GM21390 (cell line): Measurements from ENCODE around the gene CNTNAP2.

ENCODE experiments used
- ATAC-seq: cut with Tn5 transposase; IDR thresholded peaks from one replicate; pipeline ENCODE4 v1.9.1; 2021; ENCODE audit not compliant: unreplicated experiment

Gene CNTNAP2

GRCh38 chr7:147980826-147981813 is 1864.5 kb downstream of the CNTNAP2 start:
- peak; percentile 97 for ATAC-seq

GRCh38 chr7:147982307-147982706 is 1865.7 kb downstream of the CNTNAP2 start:
- no peak for ATAC-seq

DNA sequence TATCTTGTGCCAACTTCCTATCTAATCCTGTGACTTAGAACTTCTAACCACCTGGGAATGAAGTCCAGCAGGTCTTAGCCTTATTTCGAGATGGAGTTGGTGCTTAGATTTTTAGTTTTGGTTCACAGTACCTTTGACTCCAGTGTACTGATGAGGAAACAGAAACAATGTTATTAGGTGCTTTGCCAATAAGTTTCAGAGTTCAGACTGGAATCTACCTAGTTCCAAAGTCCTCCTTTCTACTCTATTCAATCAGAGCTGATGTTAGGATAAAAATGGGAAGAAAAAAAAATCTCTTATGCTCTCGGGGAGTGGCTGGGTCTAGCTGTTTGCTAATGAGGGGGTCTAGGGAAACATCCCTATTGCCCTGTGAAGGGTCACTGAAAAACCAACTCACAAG is 1867.7 kb downstream of the CNTNAP2 start:
- ATAC-seq, result no peak

DNA sequence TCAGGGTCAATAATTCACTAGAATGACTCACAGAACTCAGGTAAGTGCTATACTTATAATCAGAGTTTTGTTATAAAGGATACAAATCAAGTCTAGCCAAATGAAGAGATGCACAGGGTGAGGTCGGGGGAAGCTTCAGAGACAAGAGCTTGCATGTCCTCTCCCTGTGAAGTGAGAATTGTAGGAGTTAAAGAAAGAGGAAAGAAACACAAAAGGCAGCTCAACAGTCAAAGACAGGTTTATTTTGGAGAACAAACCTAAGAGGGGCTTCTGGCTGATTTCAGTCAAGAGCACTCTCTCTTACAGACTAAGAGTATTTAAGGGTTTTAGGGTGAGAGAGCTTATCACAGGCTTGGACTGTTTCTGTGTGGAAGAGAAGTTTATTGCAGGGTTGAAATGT is 1873.5 kb downstream of the CNTNAP2 start:
- ATAC-seq, result no peak

GRCh38 chr7:147990942-147991341 is 1874.3 kb downstream of the CNTNAP2 start:
- ATAC-seq, result no peak

DNA sequence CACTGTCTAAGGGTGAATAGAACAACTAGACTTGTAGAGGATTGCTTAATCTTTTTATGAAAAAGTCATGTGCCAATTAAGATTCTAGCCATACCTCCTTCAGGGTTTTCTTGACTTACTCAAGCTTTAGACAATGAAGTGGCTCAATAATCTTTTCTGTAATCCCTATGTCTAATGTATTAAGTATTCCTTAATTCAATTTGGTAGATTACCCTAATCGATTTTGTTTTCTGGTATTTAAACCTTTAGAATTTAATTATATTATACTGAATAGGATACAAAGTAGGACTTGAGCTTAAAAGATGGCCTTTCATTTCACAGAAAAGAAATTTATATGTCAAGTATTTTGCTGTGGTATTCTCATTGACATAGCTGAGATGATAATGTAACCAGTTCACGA is 1876.1 kb downstream of the CNTNAP2 start:
- ATAC-seq, result no peak

DNA sequence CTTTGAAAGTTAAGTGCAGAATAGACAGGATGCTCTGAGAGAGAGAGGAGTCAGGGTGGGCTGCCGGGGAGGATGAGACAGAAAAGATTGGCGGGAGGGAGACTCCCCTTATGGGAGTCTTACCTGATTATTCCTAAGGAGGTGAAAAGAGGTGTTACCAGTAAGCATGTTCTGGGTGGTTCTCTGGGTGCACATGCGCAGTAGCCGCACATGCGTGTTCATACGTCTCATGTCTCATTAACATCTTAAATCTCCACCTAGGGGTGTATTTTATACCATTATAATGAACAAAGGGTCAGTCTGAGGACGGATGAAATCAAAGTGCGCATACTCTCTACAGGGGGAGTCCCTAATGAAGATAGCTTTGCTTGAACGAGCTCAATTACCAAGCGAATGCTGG is 1881.0 kb downstream of the CNTNAP2 start:
- no peak for ATAC-seq

- ATAC-seq, result no peak
Observed at GRCh38 chr7:147999962-148000361, 1883.4 kb downstream of the CNTNAP2 start.

GRCh38 chr7:148011753-148012152 is 1895.2 kb downstream of the CNTNAP2 start:
- ATAC-seq, result no peak

- ATAC-seq, result no peak
Observed at GRCh38 chr7:148014001-148014400, 1897.4 kb downstream of the CNTNAP2 start.

GRCh38 chr7:148014541-148014940 is 1897.9 kb downstream of the CNTNAP2 start:
- ATAC-seq, result no peak

GRCh38 chr7:148017126-148017525 is 1900.5 kb downstream of the CNTNAP2 start:
- no peak for ATAC-seq

DNA sequence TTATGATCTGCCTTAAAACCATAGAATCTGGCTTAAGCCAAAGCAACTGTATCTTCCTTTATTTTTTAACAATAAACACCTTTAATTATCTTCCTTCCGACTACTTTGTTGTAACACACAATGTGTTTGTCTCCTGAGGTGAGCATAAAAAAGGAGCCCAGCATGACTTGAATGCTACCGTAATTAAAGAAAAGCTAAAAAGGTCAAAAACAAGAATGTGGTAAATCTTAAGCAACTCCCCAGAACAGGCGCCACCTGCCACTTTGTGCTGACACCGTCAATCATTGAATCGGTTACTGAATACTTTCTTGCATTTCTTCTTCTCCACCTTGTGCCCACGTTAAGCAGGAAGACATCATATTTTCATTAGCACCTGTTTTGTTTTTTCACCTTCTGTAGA is 1904.1 kb downstream of the CNTNAP2 start:
- no peak for ATAC-seq

DNA sequence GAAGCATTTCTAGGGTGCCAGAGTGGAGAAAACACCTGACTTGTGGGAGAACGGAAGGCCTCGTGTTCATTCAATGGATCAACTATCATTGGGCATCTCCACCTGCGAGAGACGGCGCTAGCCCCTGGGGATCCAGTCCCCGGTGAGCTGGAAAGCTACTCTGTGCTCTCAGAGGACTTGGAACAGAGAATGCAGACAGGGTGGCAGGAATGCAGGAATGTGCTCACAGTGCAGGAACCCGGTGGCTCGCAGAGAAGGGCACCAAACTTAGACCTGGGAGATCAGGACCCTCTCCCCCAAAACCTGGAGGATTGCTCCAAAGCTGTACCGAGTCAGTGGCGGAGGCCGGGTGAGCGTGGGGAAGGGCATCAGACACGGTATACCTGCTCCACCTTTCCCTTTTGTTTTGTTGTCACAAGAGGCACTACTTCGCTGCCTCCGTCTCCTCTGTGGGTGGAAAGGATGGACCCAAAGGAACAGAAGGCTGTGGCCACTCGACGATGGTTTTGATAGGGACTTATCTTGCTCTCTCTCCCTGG is 1905.0 kb downstream of the CNTNAP2 start:
- ATAC-seq, result no peak

DNA sequence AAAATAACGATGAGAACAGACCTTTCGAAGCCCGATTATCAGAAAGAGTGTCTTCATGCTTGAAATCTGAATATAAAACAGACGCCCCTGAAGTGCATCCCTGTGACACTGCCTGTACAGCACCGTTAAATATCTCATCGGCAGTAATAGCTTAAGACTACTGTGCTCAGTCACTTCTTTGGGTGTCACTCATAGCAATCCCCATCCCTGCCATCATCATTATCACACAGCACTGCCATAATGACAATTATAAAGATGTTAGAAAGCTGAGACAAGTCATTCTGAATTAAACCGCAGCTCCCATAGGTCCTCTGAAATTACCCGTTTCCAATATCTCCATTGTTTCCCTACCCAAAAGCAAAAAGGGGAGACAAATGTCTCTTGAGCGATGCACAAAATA is 1906.2 kb downstream of the CNTNAP2 start:
- ATAC-seq, result no peak

GRCh38 chr7:148026713-148027112 is 1910.1 kb downstream of the CNTNAP2 start:
- no peak for ATAC-seq

DNA sequence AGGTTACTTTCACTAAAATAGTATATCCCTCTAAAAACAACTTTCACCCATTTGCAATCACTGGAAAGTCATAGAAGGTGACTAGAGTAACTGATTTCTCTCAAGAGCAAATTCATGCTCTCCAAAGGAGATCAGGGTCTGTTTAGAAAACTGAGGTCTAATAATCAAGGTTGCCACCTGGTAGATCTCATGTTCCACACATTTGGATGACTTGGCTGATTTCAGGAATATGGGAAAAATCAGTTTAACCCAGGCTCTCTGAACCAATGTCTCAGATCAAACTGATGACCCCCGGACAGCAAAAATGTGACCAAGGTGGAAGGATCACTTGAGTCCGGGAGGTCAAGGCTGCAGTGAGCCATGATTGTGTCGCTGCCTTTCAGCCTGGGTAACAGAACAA is 1911.6 kb downstream of the CNTNAP2 start:
- ATAC-seq, result no peak

GRCh38 chr7:148031019-148031418 is 1914.4 kb downstream of the CNTNAP2 start:
- ATAC-seq, result no peak

DNA sequence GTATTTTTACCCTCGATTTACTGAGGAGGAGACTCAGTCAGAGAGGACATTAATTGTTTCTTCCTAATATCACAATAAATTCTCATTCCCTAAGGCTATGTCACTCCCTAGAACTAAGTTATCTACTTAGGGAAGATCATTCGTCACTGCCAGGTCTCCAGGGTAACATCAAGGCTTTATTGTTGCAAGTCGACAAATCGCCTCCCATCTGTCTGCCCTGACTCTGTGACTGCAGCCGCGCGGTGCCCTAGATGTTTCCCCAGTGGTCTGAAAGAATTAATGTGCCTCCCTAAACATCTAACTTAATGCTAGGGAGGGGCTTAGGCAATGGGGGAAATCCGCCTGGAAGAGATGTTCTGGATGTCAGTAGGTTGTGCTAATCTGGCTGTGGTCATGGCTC is 1915.2 kb downstream of the CNTNAP2 start:
- ATAC-seq, result no peak

DNA sequence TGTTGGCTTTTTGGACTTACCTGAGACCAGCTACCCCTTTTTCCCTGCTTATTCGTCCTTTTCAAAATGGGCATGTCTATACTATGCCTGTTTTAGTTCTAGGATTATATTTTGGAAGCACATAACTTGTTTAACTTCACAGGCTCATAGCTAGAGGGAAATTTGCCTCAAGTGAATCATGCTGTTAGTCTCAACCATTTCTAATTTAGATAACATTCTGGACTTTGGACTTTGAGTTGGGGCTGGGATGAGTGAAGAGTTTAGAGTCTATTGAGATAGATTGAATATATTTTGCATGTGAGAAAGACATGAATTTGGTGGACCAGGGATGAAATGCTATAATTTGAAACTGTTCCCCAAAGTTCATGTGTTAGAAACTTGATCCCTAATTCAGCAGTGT is 1919.3 kb downstream of the CNTNAP2 start:
- ATAC-seq, result no peak

GRCh38 chr7:148037044-148037443 is 1920.4 kb downstream of the CNTNAP2 start:
- no peak for ATAC-seq

DNA sequence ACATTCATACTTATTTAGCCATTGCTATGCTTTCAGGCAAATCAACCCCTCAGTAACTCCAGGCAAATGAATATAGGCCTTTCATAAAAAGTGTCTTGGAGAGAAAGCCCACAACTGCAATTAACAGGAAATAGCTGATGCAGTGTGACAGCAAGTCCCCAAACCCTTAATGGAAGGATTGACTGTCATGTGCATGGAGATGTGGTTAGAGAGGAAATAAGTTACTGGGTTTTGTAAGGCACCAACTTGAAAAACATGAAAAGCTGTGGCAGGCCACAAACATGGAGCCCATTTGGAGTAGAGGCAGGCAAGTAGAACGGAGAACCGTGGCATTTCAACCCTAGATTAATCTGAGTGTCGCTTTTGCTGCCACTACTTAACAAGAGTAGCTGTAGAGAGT is 1924.6 kb downstream of the CNTNAP2 start:
- no peak for ATAC-seq
